Activated CD8-positive, alpha-beta memory T cell treated with anti-CD3 and anti-CD28 coated beads for 36 hours (primary cell): ENCODE results near the gene TMTC2. TPM values are rescaled to one million over a fixed set of nuclear protein-coding genes. Genes with fewer than 3 reads are reported as not detected.
"Not testable (repeated sequence)": the region's sequence is repeated elsewhere in the genome, so short reads cannot be mapped to it uniquely, and the experiment has no call there.

ENCODE experiments used
- CTCF ChIA-PET: fragments of 350-600 bp; sonication (Branson Sonifier 250); formaldehyde crosslinking; loops from one replicate; lab custom pipeline; 2021; ENCODE audit warnings: antibody characterized with exemption; lab: Charles Lee
- POLR2A ChIA-PET: fragments of 350-600 bp; sonication (Branson Sonifier 250); formaldehyde crosslinking; loops from one replicate; lab custom pipeline; 2021; ENCODE audit warnings: antibody characterized with exemption; lab: Charles Lee
- total RNA-seq, 2 experiments: library from RNA; stranded (reverse); gene quantifications; one replicate each; pipeline ENCODE4 v1.2.3, GENCODE V29; 2021

The TMTC2 gene
- total RNA-seq, 2 experiments from 2014 or later: 1.9 to 2.2 TPM

DNA sequence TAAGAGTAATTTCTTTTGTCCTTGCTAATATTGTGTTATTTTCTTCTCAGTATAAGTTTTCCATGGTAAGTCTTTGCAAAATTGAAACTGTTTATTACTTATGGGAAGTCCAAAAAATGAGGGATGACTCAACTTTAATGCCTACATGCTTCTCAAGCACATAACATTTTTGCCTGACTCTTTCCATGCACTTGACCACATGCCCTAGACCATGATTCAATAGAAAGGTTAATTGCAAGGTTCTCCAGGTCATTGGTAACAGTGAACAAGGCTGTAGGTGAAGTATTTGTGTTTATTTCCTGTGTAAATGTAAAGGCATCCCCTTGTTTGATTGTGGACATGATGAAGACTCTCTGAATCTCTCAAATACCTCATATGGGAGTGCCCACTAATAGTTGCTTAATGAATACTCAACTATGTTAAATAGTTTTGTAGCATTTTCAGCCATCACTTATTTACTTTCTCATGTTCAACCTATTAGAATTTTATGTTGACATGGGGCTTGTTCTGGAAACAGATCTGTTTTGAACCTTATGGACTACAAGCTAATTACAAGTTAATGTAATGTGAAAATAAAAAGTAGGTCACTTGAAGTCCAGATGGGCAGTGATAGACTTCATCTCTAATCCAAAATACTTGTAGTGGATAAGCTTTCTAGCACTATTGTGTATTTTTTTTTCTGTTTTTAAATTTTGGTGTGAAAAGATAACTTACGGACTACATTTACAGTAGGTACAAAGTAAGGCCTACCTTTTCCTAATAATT is 131.7 kb downstream of the TMTC2 start:
- ChIA-PET POLR2A (no interaction called here), CTCF (no interaction called here)

DNA sequence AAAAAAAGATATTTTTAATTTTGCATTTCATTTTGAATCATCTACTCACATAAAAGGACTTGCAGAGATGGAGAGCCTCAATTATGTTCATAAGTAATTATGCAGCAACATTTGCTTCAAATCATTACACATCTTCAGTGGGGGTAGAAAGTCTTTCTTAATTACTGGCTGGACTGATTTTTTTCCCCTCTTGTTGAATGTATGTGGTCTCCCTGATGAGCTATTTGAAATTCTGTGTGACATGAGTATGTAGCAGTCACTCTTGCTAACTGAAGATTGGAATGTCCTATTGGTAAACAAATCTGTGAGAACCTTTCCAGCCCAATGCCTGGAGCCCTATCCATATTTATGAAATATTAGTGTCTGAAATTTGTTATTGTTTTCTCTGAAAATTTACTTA is 139.8 kb downstream of the TMTC2 start:
- ChIA-PET CTCF (no interaction called here), POLR2A (no interaction called here)

DNA sequence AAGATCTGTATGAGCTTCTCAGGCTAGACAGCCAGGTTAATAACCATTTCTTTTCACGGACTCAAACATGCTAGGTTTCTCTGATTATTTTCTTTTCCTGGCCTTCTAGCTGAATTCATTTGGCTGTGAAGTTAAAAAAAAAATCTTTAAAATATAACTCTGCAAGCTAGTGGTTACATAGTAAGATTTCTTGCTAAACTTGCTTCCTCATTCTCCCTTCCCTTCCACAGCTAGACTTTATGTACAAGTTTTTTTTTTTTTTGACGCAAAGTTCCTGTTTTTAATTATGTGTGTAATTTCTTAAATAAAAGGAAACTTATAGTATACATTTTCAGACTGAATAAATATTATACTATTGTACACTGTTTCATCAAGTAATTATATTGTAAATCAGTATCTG is 145.4 kb downstream of the TMTC2 start:
- ChIA-PET POLR2A (no interaction called here), CTCF (no interaction called here)

GRCh38 chr12:82832981-82833380 is 146.3 kb downstream of the TMTC2 start:
- ChIA-PET CTCF (no interaction called here), POLR2A (no interaction called here)

- ChIA-PET CTCF (no interaction called here), POLR2A (no interaction called here)
These were observed 146.8 kb downstream of the TMTC2 start for GRCh38 chr12:82833481-82833880.

DNA sequence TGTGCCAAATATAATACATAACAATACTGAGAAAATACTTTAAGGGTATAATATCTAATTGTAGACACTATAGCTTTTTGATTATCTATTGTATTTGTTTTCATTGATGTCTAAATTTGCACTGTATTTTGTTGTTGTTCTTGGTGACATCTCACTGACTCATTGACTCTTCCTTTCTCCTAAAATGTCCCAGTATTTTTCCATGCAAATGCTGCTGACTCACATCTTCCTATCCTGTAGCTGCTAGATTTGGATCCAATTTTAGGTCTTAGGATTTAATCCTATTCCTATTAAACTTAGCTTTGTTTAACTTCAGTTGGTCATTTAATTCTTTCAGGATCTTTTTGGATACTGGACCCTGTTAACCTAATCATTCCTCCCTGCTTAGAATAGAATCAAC is 148.5 kb downstream of the TMTC2 start:
- ChIA-PET POLR2A (no interaction called here), CTCF (no interaction called here)

- ChIA-PET POLR2A (no interaction called here), CTCF (no interaction called here)
These were observed 151.4 kb downstream of the TMTC2 start for GRCh38 chr12:82838131-82838551.

DNA sequence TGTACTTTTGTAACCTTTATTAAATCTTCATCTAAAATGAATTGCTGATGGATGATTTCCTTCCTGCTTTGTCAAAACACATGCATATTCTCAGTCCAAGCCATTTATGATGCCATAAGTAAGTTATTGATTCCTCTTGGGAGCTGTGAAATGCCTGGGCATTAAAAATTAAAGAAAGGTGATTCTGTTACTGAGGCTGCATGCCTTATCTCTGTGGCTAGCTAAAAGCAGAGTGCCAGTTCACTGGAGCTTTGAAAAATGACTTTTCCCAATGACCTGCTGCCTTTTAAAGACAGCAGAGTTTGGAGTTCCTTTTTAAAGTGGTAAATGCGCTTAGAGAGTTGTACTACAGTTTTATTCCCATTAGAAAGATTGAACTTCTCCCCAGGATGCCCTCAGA is 152.1 kb downstream of the TMTC2 start:
- POLR2A ChIA-PET: no interaction called here
- CTCF ChIA-PET: no interaction called here

- POLR2A ChIA-PET: no interaction called here
- CTCF ChIA-PET: no interaction called here
These were observed 153.1 kb downstream of the TMTC2 start for GRCh38 chr12:82839796-82840195.

- POLR2A ChIA-PET: no interaction called here
These were observed 154.8 kb downstream of the TMTC2 start for GRCh38 chr12:82841487-82841904.

DNA sequence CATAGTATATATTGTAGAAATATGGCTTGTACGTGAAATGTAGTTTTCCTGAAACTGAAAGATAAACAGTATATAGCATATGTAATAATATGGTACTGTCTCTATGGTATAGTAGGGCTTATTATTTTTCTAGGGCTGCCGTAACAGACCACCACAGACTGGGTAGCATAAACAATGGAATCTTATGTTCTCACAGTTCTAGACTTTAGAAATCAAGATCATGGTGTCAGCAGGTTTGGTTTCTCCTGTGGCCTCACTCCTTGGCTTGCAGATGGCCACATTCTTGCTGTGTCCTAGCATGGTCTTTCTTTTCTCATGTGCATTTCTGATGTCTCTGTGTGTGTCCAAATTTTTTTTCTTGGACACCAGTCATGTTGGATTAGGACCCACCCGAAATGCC is 155.8 kb downstream of the TMTC2 start:
- ChIA-PET POLR2A (no interaction called here), CTCF (no interaction called here)

More at GRCh38 chr12:82841487-82841904, 154.8 kb downstream of the TMTC2 start:
- CTCF ChIA-PET: no interaction called here

GRCh38 chr12:82845076-82845475 is 158.4 kb downstream of the TMTC2 start:
- CTCF ChIA-PET, POLR2A ChIA-PET: not testable (repeated sequence)

DNA sequence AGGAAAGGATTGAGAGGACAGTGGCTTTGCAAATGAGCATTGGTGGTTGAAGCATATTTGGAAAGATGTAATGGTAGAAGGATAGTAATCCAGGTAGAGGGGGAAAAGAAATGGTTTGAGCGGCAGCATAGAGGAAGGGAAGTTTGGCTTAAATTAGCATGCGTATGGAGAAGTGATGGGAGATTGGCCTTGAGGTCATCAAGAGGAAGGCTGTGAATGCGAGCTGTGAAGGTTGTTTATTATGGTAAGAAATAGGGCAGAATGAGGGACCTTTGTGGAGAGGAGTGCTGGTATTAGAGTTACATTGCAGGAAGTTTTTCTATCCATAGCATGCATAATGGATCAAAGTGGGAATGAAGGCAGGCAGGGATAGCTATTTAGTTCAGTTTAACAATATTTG is 162.1 kb downstream of the TMTC2 start:
- ChIA-PET CTCF (no interaction called here), POLR2A (no interaction called here)

DNA sequence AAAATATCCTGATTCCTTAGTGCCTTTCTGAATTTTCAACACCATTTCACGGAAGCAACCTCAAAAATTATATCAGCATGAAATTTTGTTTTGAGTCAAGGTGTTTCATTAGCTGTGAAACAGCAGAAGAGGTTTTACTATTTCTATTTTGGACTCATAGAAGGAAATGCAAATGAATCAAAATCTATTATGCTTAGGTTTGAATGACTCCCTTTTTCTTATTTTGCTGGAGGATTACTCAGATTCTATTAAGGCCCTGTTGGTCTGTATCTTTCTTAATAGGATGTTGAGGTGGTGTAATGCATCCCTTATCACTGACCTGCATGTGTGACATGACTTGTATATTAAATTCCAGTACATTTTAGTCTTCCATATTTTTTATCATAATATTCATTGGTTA is 165.8 kb downstream of the TMTC2 start:
- CTCF ChIA-PET: no interaction called here
- POLR2A ChIA-PET: no interaction called here

DNA sequence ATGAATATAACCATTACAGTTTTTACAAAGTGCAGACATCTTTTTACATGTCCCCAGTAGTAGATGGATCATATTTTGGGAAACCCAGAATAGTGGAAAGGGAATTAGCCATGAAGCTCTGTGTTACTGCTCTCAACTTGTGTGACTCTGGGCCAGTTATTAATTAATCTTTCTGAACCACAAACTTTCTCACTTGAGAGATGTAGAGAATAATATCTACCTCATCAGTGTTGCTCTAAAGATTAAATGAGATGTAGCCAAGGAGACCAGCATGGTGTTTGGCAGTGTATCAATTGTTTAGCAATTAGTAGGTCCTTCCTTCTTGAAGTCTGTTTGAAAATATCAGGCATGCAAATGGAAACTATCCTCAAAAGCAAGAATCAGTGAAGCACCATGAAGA is 169.2 kb downstream of the TMTC2 start:
- CTCF ChIA-PET: no interaction called here
- POLR2A ChIA-PET: no interaction called here

- POLR2A ChIA-PET: no interaction called here
- CTCF ChIA-PET: no interaction called here
These were observed 170.6 kb downstream of the TMTC2 start for GRCh38 chr12:82857276-82857675.

GRCh38 chr12:82857911-82858533 is 171.3 kb downstream of the TMTC2 start:
- CTCF ChIA-PET: no interaction called here
- POLR2A ChIA-PET: no interaction called here

- ChIA-PET POLR2A (no interaction called here), CTCF (no interaction called here)
These were observed 171.8 kb downstream of the TMTC2 start for GRCh38 chr12:82858534-82858917.

- POLR2A ChIA-PET: no interaction called here
- CTCF ChIA-PET: no interaction called here
These were observed 175.5 kb downstream of the TMTC2 start for GRCh38 chr12:82862069-82862841.

- POLR2A ChIA-PET: no interaction called here
- CTCF ChIA-PET: no interaction called here
These were observed 176.4 kb downstream of the TMTC2 start for GRCh38 chr12:82862876-82863649.
